Vagina (tissue), 2 donors: ENCODE results near the gene MAP2K5.

Source experiments
- CTCF ChIP-seq, 3 experiments: fragments of 450-650 bp in 2 of 3; fragments of 200-600 bp in 1 of 3; sonication (generic) in 1 of 3; IDR thresholded peaks; one replicate each; pipeline ENCODE4 v1.5.1; 2017 to 2019; ENCODE audit warnings: antibody characterized with exemption in 3 of 3, mild to moderate bottlenecking in 2 of 3, moderate library complexity in 2 of 3
- POLR2A ChIP-seq, 2 donors: fragments of 450-650 bp; IDR thresholded peaks; one replicate each; pipeline ENCODE4 v1.6.1; 2017; ENCODE audit warnings: antibody characterized with exemption in 2 of 2, mild to moderate bottlenecking in 2 of 2, moderate library complexity in 2 of 2

GRCh38 chr15:67854358-67854757 lies 311.9 kb downstream of the MAP2K5 start:
- no peak for TF ChIP-seq CTCF (IDR thresholded peaks at IDR 0.05)
- TF ChIP-seq POLR2A (IDR thresholded peaks at IDR 0.05), result no peak
